ENCODE measurements around the gene RASAL2.
"Not testable (repeated sequence)": the region's sequence is repeated elsewhere in the genome, so short reads cannot be mapped to it uniquely, and the experiment has no call there.

The RASAL2 gene

DNA sequence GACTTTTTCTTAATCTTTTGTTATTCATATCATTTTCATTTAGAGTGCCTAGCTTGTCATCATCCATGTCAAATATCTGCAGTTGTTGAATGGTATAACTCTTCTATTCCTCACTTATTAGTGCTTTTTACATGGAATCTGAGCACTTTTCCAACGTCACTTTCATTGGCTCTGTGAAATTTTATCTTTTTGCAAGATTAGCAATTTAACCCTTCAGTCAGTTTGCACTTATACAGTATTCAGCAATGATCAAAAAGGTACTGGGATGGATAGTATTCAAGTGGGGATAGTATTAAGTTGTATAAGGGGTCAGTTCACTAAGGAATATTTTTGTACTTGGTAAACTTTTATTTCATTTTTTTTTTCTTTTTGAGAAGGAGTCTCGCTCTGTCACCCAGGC, 150.0 kb downstream of the RASAL2 start:
- H3K36me3 ChIP-seq (ENCODE audit: insufficient read depth, low read length), result no peaks in the 10 kb centered on the region
- H3K9ac ChIP-seq (ENCODE audit: insufficient read length), result no peak overlapping the region
- DNase-seq (ENCODE audit: low read depth, low spot score), result no peak
- no peak overlapping the region for H3K27ac ChIP-seq
- H3K9me3 ChIP-seq (ENCODE audit: low read depth, low read length), result no peaks in the 10 kb centered on the region
- H3K4me3 ChIP-seq, result no peak overlapping the region
- TF ChIP-seq EZH2 (IDR thresholded peaks at IDR 0.05), result no peak
- no peak for TF ChIP-seq POLR2AphosphoS5 (IDR thresholded peaks at IDR 0.05; ENCODE audit: borderline replicate concordance, low read depth, low read length)
- no peak for TF ChIP-seq FOXP2 (optimal IDR thresholded peaks at IDR 0.05; ENCODE audit: control extremely low read depth, extremely low read length, insufficient read depth)

DNA sequence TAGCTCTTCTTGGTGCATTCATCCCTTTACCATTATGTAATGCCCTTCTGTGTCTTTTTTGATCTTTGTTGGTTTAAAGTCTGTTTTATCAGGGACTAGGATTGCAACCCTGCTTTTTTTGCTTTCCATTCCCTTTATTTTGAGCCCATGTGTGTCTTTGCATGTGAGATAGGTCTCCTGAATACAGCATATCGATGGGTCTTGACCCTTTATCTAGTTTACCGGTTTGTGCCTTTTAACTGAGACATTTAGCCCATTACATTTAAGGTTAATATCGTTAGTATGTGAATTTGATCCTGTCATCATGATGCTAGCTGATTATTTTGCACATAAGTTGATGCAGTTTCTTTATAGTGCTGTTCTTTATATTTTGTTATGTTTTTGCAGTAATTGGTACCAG, 154.4 kb downstream of the RASAL2 start:
- not testable (repeated sequence) for H3K36me3 ChIP-seq (ENCODE audit: insufficient read depth, low read length); H3K9ac ChIP-seq (ENCODE audit: insufficient read length); H3K27ac ChIP-seq; H3K9me3 ChIP-seq (ENCODE audit: low read depth, low read length); DNase-seq (ENCODE audit: low read depth, low spot score); H3K4me3 ChIP-seq

DNA sequence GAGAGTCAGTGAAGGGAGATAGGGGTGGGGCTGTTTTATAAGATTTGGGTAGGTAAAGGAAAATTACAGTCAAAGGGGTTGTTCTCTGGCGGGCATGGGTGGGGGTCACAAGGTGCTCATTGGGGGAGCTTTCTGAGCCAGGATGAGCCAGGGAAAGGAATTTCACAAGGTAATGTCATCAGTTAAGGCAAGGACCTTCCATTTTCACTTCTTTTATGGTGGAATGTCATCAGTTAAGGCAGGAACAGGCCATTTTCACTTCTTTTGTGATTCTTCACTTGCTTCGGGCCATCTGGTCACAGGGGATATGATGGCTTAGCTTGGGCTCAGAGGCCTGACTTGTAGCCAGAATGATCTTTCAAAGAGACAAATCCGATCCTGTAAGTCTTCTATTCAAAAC, 159.7 kb downstream of the RASAL2 start:
- DNase-seq (ENCODE audit: low read depth, low spot score); H3K36me3 ChIP-seq (ENCODE audit: insufficient read depth, low read length); H3K4me3 ChIP-seq; H3K27ac ChIP-seq; H3K9ac ChIP-seq (ENCODE audit: insufficient read length); H3K9me3 ChIP-seq (ENCODE audit: low read depth, low read length): not testable (repeated sequence)

DNA sequence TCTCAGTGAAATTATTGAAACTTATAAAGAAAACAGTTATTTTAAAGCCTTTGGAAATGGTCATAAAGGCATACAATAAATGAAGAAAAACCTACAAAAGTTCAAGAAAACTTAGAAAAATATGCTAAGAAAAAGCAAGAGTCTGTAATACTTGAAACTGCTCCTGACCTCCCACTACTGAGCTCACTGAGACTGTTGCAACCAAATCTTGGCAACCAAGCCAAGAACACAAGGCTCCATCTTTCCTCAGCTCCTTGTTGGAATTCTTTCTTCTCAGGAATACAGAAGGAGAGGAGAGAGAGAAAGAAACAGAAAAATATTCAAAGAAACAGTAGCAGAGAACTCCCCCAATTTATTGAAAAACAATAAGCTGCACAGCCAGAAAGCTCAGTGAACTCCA, 160.5 kb downstream of the RASAL2 start:
- H3K4me3 ChIP-seq, result no peak overlapping the region
- H3K36me3 ChIP-seq (ENCODE audit: insufficient read depth, low read length), result no peaks in the 10 kb centered on the region
- H3K9ac ChIP-seq (ENCODE audit: insufficient read length), result no peak overlapping the region

DNA sequence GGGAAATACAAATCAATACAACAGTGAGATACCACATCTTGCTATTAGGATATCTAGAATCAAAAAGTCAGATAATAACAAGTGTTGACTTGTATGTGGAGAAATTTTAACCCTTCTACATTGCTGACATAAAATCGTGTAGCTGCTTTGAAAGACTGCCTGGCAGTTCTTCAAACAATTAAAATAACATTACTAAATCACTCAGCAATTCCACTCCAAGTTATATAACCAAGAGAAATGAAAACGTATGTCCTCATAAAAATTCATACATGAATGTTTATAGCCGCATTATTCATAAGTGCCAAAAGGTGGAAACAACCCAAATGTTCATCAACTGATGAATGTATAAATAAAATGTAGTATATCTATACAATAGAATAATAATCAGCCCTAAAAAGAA, 164.6 kb downstream of the RASAL2 start:
- Histone ChIP-seq H3K9ac (ENCODE audit: insufficient read length) (no peak overlapping the region), H3K27ac (no peak overlapping the region), H3K36me3 (ENCODE audit: insufficient read depth, low read length) (no peaks in the 10 kb centered on the region), H3K4me3 (no peak overlapping the region), H3K9me3 (ENCODE audit: low read depth, low read length) (no peaks in the 10 kb centered on the region)
- peak; percentile 35 for DNase-seq (ENCODE audit: low read depth, low spot score)
- no peak for TF ChIP-seq FOXP2 (optimal IDR thresholded peaks at IDR 0.05; ENCODE audit: control extremely low read depth, extremely low read length, insufficient read depth)
- no peak; the same call in 1 of the 2 replicates for TF ChIP-seq POLR2AphosphoS5 (IDR thresholded peaks at IDR 0.05; ENCODE audit: borderline replicate concordance, low read depth, low read length)
- no peak for TF ChIP-seq EZH2 (IDR thresholded peaks at IDR 0.05)

More for the DNA sequence above, 160.5 kb downstream of the RASAL2 start:
- DNase-seq (ENCODE audit: low read depth, low spot score), result no peak
- no peak for TF ChIP-seq POLR2AphosphoS5 (IDR thresholded peaks at IDR 0.05; ENCODE audit: borderline replicate concordance, low read depth, low read length)
- TF ChIP-seq FOXP2 (optimal IDR thresholded peaks at IDR 0.05; ENCODE audit: control extremely low read depth, extremely low read length, insufficient read depth), result no peak
- no peak overlapping the region for H3K27ac ChIP-seq
- H3K9me3 ChIP-seq (ENCODE audit: low read depth, low read length), result no peaks in the 10 kb centered on the region

DNA sequence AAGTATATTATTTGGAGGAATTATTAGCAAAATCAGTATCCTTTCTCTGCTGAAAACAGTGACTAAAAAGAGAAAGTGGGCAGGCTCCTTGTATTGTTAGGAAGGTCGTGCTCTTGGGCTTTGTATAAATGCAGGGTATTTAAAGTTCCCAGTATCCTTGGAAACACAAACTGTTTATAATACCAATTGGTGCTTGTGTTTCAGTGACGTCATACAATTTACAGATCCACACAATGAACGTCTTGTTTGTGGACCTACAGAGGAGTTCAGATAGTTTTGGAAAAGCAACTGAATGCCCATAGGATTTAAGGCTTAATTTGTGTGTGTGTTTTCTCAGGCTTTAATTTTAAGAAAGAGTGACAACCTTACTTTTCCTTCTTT, 168.2 kb downstream of the RASAL2 start:
- Histone ChIP-seq H3K9me3 (ENCODE audit: low read depth, low read length) (no peaks in the 10 kb centered on the region), H3K4me3 (no peak overlapping the region), H3K9ac (ENCODE audit: insufficient read length) (no peak overlapping the region), H3K36me3 (ENCODE audit: insufficient read depth, low read length) (no peaks in the 10 kb centered on the region), H3K27ac (no peak overlapping the region)
- TF ChIP-seq EZH2 (IDR thresholded peaks at IDR 0.05) (no peak), POLR2AphosphoS5 (IDR thresholded peaks at IDR 0.05; ENCODE audit: borderline replicate concordance, low read depth, low read length) (no peak), FOXP2 (optimal IDR thresholded peaks at IDR 0.05; ENCODE audit: control extremely low read depth, extremely low read length, insufficient read depth) (no peak)
- no peak for DNase-seq (ENCODE audit: low read depth, low spot score)

DNA sequence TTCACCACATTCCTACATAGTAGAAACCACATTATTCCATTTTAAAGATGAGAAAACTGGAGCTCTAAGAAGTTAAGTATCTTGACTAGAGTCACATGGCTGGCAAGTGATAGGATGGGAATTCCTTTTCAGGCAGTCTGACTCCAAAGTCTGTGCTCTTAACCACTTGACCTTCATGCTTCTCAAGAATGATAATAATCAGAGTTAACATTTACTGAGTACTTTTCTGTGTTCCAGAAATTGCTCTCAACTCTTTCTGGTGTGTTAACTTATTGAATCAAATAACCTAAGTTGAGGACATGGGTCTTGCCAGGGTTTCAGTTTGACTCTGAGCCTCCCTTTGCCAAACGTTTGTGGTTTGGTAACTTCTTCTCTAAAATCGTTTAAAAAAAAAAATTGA, 169.4 kb downstream of the RASAL2 start:
- no peak for TF ChIP-seq POLR2AphosphoS5 (IDR thresholded peaks at IDR 0.05; ENCODE audit: borderline replicate concordance, low read depth, low read length)
- no peak for TF ChIP-seq FOXP2 (optimal IDR thresholded peaks at IDR 0.05; ENCODE audit: control extremely low read depth, extremely low read length, insufficient read depth)
- TF ChIP-seq EZH2 (IDR thresholded peaks at IDR 0.05), result no peak
- Histone ChIP-seq H3K9ac (ENCODE audit: insufficient read length) (no peak overlapping the region), H3K36me3 (ENCODE audit: insufficient read depth, low read length) (no peaks in the 10 kb centered on the region), H3K4me3 (no peak overlapping the region), H3K9me3 (ENCODE audit: low read depth, low read length) (no peaks in the 10 kb centered on the region), H3K27ac (no peak overlapping the region)
- no peak for DNase-seq (ENCODE audit: low read depth, low spot score)

DNA sequence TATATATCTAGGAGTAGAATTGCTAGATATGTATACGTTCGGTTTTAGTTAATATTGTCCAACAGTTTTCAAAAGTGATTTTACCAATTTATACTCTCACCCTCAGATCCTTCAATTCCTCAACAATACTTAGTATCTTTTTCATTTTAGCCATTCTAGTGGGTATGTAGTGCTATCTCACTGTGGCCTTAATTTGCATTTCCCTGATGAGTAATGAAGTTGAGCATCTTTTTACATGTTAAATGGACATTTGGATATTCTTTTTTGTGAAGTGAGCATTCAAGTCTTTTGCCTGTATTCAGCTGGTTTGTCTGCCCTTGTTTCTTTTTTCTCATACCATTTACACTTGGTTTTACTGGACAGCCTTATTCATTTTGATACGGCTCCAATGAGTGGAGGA, 172.2 kb downstream of the RASAL2 start:
- no peak overlapping the region for H3K27ac ChIP-seq
- no peak for DNase-seq (ENCODE audit: low read depth, low spot score)

DNA sequence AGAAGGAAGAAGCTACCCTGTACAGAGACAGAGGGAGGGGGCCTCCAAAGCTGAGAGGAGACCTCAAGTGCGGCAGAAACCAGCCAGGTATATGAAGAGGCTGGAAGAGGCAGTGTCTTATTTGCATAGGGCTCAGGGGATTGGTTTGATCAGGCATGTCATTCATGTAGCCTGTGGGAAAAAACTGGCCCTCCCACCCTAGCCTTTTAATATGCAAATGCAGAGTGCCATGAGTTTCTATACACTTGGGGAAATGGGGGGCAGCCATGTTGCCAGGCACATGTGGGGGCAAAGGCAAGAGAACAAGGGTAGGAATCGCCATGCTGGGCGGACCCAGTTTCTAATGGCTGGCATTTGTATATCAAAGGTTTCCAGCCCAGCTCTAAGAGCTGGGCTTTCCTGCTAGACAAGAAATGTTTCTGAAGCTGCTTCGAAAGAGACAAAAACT, 172.7 kb downstream of the RASAL2 start:
- no peaks in the 10 kb centered on the region for H3K36me3 ChIP-seq (ENCODE audit: insufficient read depth, low read length)
- H3K27ac ChIP-seq, result no peak overlapping the region
- no peak for DNase-seq (ENCODE audit: low read depth, low spot score)
- H3K4me3 ChIP-seq, result no peak overlapping the region
- TF ChIP-seq EZH2 (IDR thresholded peaks at IDR 0.05), result no peak
- TF ChIP-seq FOXP2 (optimal IDR thresholded peaks at IDR 0.05; ENCODE audit: control extremely low read depth, extremely low read length, insufficient read depth), result no peak
- TF ChIP-seq POLR2AphosphoS5 (IDR thresholded peaks at IDR 0.05; ENCODE audit: borderline replicate concordance, low read depth, low read length), result no peak
- no peak overlapping the region for H3K9ac ChIP-seq (ENCODE audit: insufficient read length)
- no peaks in the 10 kb centered on the region for H3K9me3 ChIP-seq (ENCODE audit: low read depth, low read length)

More for the DNA sequence above, 172.2 kb downstream of the RASAL2 start:
- H3K36me3 ChIP-seq (ENCODE audit: insufficient read depth, low read length), result no peaks in the 10 kb centered on the region
- no peak for TF ChIP-seq POLR2AphosphoS5 (IDR thresholded peaks at IDR 0.05; ENCODE audit: borderline replicate concordance, low read depth, low read length)
- no peak for TF ChIP-seq EZH2 (IDR thresholded peaks at IDR 0.05)
- TF ChIP-seq FOXP2 (optimal IDR thresholded peaks at IDR 0.05; ENCODE audit: control extremely low read depth, extremely low read length, insufficient read depth), result no peak
- H3K4me3 ChIP-seq, result no peak overlapping the region
- no peaks in the 10 kb centered on the region for H3K9me3 ChIP-seq (ENCODE audit: low read depth, low read length)
- H3K9ac ChIP-seq (ENCODE audit: insufficient read length), result no peak overlapping the region
